ENCODE measurements around the gene GNAQ. TPM values are rescaled to one million over a fixed set of nuclear protein-coding genes. Genes with fewer than 3 reads are reported as not detected.
A peak's percentile ranks its signal among the peaks of the same experiment; 100 is the strongest.

Gene GNAQ
- total and polyA plus RNA-seq, 10 donors: 4.4 to 52.3 (median 31.2) TPM

DNA sequence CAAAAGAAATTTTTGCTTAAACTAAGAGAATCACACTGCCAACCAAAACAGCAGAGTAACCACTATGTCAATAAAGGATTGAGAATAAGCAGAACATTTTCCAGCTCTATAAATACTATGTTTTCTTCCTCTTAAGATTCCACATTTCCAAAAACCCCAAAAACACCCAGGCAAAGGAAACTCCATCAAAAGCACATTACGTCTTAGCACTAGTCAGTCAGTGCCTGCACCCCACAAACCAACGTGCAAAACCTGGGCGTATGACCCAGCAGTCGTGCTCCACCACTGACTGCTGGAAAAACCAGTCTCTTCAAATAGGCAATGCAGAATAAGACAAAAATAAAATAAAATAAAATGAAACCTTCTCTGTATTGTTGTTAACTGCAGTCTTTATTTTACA, 85.3 kb downstream of the GNAQ start:
- Histone ChIP-seq H3K27me3 (replicated peaks in 1 of 7) (no peaks in the 10 kb centered on the region), H3K36me3 (no peaks in the 10 kb centered on the region), H3K9me3 (no peaks in the 10 kb centered on the region), H3K27ac (peak overlapping the region in 7 of 8 donors; percentile 69 to 86 (median 83)), H3K4me3 (peak overlapping the region in 3 of 8 donors; percentile 11 to 23 (median 22)), H3K4me1 (peaks cover 4 to 88% (median 50%) of the 10 kb centered on the region in 6 donors)
- no peak for DNase-seq
- TF ChIP-seq POLR2AphosphoS5 (IDR thresholded peaks at IDR 0.05) (no peak), POLR2A (IDR thresholded peaks at IDR 0.05) (no peak)
- TF ChIP-seq, protein P1, sequence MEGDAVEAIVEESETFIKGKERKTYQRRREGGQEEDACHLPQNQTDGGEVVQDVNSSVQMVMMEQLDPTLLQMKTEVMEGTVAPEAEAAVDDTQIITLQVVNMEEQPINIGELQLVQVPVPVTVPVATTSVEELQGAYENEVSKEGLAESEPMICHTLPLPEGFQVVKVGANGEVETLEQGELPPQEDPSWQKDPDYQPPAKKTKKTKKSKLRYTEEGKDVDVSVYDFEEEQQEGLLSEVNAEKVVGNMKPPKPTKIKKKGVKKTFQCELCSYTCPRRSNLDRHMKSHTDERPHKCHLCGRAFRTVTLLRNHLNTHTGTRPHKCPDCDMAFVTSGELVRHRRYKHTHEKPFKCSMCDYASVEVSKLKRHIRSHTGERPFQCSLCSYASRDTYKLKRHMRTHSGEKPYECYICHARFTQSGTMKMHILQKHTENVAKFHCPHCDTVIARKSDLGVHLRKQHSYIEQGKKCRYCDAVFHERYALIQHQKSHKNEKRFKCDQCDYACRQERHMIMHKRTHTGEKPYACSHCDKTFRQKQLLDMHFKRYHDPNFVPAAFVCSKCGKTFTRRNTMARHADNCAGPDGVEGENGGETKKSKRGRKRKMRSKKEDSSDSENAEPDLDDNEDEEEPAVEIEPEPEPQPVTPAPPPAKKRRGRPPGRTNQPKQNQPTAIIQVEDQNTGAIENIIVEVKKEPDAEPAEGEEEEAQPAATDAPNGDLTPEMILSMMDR (IDR thresholded peaks at IDR 0.05 in 8 of 11, conservative IDR thresholded peaks at IDR 0.05 in 3 of 11): no peak
- intact Hi-C loops (cut with DNase I; ENCODE audit: low total_unique reads): no loop called here
- 54 to 82% (median 74%) methylated on average over 4 of the region's 4 CpGs for WGBS, 5 donors

DNA sequence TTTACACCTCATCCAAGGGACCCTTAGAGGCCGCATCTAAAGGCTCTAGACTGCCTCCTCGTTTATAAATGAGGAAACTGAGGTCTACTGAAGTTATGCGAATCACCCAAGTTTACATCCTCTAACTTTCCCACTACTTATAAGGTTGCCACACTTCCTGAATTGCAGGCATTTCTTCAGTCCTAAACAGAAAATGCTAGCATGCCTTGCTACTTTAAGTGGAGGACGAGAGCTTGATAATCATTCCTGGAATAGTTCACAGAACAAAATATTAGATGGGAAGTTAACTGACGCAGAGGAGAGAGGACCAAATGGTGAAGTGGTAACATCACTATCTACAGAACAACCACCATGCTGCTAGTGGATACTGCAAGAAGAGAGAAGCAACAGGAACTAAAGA, 85.8 kb downstream of the GNAQ start:
- TF ChIP-seq, protein P1 (IDR thresholded peaks at IDR 0.05 in 8 of 11, conservative IDR thresholded peaks at IDR 0.05 in 3 of 11): no peak
- peak in 1 of 3 donors; percentile 23 for TF ChIP-seq POLR2AphosphoS5 (IDR thresholded peaks at IDR 0.05)
- Histone ChIP-seq H3K9me3 (no peaks in the 10 kb centered on the region), H3K4me3 (peak overlapping the region in 3 of 8 donors; percentile 11 to 23 (median 22)), H3K36me3 (no peaks in the 10 kb centered on the region), H3K4me1 (peaks cover 4 to 86% (median 49%) of the 10 kb centered on the region in 6 donors), H3K27ac (peak overlapping the region in 7 of 8 donors; percentile 69 to 86 (median 83)), H3K27me3 (replicated peaks in 1 of 7) (no peaks in the 10 kb centered on the region)
- 30 to 40% (median 34%) methylated on average over 5 of the region's 5 CpGs for WGBS, 5 donors
- DNase-seq: no peak
- intact Hi-C loops (cut with DNase I; ENCODE audit: low total_unique reads): no loop called here

DNA sequence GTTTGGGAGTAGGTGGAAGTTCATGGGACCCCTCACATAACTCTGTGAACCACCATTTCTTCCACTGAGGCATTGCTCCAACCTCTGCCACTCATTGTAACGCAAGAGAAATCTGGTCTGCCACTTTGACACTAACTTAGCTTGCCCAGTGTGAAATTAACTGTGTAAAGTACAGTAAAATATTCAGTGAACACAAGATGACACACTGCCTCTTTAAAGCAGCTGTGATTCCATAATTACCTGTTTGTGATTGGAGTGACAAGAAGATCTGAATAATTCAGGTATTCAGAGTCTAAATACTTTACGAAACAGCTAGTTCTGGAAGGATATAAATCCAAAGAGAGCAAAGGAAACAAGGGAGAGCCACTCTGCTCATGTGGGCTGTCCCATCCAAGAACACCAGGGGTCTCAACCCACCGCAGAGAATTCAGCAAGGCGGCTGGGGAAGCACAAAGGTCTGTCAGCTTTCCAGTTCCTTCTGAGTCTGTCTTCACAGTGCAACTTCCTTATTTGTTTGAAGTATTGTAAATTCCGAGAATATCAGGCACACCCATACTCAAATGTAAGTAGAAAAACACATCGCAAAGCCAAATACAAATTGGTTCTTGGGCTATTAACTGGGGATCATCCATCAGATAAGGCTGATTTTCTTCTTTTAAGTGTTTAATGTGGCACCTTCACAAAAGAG, 86.9 kb downstream of the GNAQ start:
- no peak for DNase-seq
- peak overlapping the region in 1 of 8 donors; percentile 23 for H3K4me3 ChIP-seq
- peak overlapping the region in 7 of 8 donors; percentile 69 to 86 (median 83) for H3K27ac ChIP-seq

DNA sequence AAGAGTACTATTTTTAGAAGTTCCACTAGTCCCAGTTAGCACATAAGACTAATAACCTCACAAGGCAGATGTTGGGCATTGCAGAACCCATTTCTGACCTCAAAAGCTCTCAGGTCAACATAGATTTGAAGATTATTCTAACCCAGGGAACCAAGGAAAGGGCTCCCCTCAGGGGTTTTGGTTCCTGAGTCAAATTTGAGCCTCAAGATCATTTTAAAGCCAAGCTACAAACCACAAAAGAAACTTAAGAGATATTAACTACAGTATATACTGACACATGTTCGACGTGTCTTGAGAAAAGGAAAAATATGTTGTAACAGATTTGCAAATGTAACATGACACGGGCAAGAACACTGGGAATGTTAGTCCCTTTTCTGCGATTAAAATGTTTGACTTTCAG, 88.6 kb downstream of the GNAQ start:
- TF ChIP-seq, protein P1 (IDR thresholded peaks at IDR 0.05 in 8 of 11, conservative IDR thresholded peaks at IDR 0.05 in 3 of 11): no peak
- TF ChIP-seq POLR2AphosphoS5 (IDR thresholded peaks at IDR 0.05) (no peak), POLR2A (IDR thresholded peaks at IDR 0.05) (no peak)
- Histone ChIP-seq H3K27ac (peak overlapping the region in 3 of 8 donors; percentile 83 to 86 (median 86)), H3K4me1 (peaks cover 0 to 59% (median 32%) of the 10 kb centered on the region in 6 donors), H3K4me3 (no peak overlapping the region), H3K9me3 (no peaks in the 10 kb centered on the region), H3K36me3 (no peaks in the 10 kb centered on the region), H3K27me3 (replicated peaks in 1 of 7) (no peaks in the 10 kb centered on the region)
- no peak for DNase-seq
- WGBS, 5 donors: 48 to 67% (median 61%) methylated on average over 4 of the region's 4 CpGs
- intact Hi-C loops (cut with DNase I; ENCODE audit: low total_unique reads): no loop called here

More for the DNA sequence above, 86.9 kb downstream of the GNAQ start:
- Histone ChIP-seq H3K36me3 (no peaks in the 10 kb centered on the region), H3K9me3 (no peaks in the 10 kb centered on the region), H3K27me3 (replicated peaks in 1 of 7) (no peaks in the 10 kb centered on the region), H3K4me1 (peaks cover 0 to 75% (median 42%) of the 10 kb centered on the region in 6 donors)
- TF ChIP-seq POLR2AphosphoS5 (IDR thresholded peaks at IDR 0.05): no peak
- TF ChIP-seq, protein P1 (IDR thresholded peaks at IDR 0.05 in 8 of 11, conservative IDR thresholded peaks at IDR 0.05 in 3 of 11): peak in 1 of 11 experiments; percentile 22
- intact Hi-C loops (cut with DNase I; ENCODE audit: low total_unique reads): no loop called here
- WGBS, 5 donors: 29 to 41% (median 36%) methylated on average over 6 of the region's 6 CpGs
